ENCODE data around the gene PRM2.
"Not testable (repeated sequence)": the region's sequence is repeated elsewhere in the genome, so short reads cannot be mapped to it uniquely, and the experiment has no call there.

The PRM2 gene

DNA sequence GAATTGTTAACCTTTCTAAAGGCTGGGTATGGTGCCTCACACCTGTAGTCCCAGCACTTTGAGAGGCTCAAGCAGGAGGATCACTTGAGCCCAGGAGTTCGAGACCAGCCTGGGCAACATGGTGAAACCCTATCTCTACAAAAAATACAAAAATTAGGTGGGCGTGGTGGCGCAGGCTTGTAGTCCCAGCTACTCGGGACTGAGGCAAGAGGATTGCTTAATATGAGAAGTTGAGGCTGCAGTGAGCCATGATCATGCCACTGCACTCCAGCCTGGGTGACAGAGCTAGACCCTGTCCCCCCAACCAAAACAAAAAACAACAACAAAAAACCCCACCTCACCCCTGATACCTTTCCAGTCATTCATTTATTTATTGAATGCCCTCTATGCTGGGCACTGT, 13.4 kb upstream of the PRM2 start:
- H3K4me3 ChIP-seq (ENCODE audit: low read depth, low read length); POLR2A ChIA-PET; H3K4me1 ChIP-seq (ENCODE audit: control insufficient read depth, insufficient read depth, low read length); H3K9me3 ChIP-seq (ENCODE audit: control insufficient read depth, insufficient read depth, low read depth, low read length); H3K27ac ChIP-seq (ENCODE audit: extremely low read depth, low read depth, low read length); H3K36me3 ChIP-seq (ENCODE audit: control insufficient read depth in 2 of 2, insufficient read depth in 1 of 2, low read length in 2 of 2); CTCF ChIA-PET: not testable (repeated sequence)

DNA sequence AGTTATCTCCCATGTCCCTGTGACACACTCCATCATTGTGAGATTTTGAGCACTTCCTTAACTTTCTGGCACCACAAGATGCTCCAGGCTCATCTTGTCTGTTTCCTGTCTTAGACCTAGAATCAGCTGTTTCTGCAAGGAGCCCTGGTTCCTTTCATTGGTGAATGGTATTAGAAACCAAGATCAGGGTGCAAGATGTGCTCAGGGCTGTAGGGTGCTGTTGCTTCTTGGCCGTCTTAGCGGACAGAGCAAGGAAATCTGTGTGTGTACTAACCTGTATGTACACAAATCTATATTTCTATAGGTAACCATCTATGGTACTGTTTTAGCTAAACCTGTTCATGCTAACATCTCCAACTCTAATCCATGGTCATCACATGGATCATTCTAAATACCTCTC, 12.9 kb upstream of the PRM2 start:
- no peaks in the 10 kb centered on the region for H3K4me1 ChIP-seq (ENCODE audit: control insufficient read depth, insufficient read depth, low read length)
- POLR2A ChIA-PET: no interaction called here
- H3K27ac ChIP-seq (ENCODE audit: extremely low read depth, low read depth, low read length): no peak overlapping the region
- no peak for TF ChIP-seq ZBTB21 (tag by site-specific recombination; IDR thresholded peaks at IDR 0.05)
- no peak for TF ChIP-seq ZNF426 (tag by site-specific recombination; IDR thresholded peaks at IDR 0.05)
- TF ChIP-seq GFI1B (tag by site-specific recombination; IDR thresholded peaks at IDR 0.05): no peak
- TF ChIP-seq ZNF530 (tag by site-specific recombination; IDR thresholded peaks at IDR 0.05; ENCODE audit: low read depth): no peak
- TF ChIP-seq ZSCAN23 (tag by site-specific recombination; IDR thresholded peaks at IDR 0.05): no peak
- TF ChIP-seq ZNF707 (tag by site-specific recombination; IDR thresholded peaks at IDR 0.05): no peak
- no peak for TF ChIP-seq ZNF549 (tag by site-specific recombination; IDR thresholded peaks at IDR 0.05)
- no peak for TF ChIP-seq ZNF596 (tag by site-specific recombination; IDR thresholded peaks at IDR 0.05)
- no peak for TF ChIP-seq ZNF311 (tag by site-specific recombination; IDR thresholded peaks at IDR 0.05; ENCODE audit: borderline replicate concordance)
- TF ChIP-seq, protein P1, sequence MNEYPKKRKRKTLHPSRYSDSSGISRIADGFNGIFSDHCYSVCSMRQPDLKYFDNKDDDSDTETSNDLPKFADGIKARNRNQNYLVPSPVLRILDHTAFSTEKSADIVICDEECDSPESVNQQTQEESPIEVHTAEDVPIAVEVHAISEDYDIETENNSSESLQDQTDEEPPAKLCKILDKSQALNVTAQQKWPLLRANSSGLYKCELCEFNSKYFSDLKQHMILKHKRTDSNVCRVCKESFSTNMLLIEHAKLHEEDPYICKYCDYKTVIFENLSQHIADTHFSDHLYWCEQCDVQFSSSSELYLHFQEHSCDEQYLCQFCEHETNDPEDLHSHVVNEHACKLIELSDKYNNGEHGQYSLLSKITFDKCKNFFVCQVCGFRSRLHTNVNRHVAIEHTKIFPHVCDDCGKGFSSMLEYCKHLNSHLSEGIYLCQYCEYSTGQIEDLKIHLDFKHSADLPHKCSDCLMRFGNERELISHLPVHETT (tag by site-specific recombination; IDR thresholded peaks at IDR 0.05): no peak
- TF ChIP-seq ZNF148 (tag by site-specific recombination; IDR thresholded peaks at IDR 0.05; ENCODE audit: borderline replicate concordance): no peak
- TF ChIP-seq, protein P2, sequence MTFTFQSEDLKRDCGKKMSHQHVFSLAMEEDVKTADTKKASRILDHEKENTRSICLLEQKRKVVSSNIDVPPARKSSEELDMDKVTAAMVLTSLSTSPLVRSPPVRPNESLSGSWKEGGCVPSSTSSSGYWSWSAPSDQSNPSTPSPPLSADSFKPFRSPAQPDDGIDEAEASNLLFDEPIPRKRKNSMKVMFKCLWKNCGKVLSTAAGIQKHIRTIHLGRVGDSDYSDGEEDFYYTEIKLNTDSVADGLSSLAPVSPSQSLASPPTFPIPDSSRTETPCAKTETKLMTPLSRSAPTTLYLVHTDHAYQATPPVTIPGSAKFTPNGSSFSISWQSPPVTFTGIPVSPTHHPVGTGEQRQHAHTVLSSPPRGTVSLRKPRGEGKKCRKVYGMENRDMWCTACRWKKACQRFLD (tag by site-specific recombination; IDR thresholded peaks at IDR 0.05): no peak
- no peak for TF ChIP-seq ZNF362 (tag by site-specific recombination; IDR thresholded peaks at IDR 0.05)
- TF ChIP-seq ZFP69B (tag by site-specific recombination; IDR thresholded peaks at IDR 0.05): no peak
- no peak for TF ChIP-seq ZBTB8A (tag by site-specific recombination; IDR thresholded peaks at IDR 0.05)
- no peak for TF ChIP-seq ZNF777 (tag by site-specific recombination; IDR thresholded peaks at IDR 0.05; ENCODE audit: borderline replicate concordance)
- no peak for TF ChIP-seq ZNF621 (tag by site-specific recombination; IDR thresholded peaks at IDR 0.05)
- no peaks in the 10 kb centered on the region for H3K9me3 ChIP-seq (ENCODE audit: control insufficient read depth, insufficient read depth, low read depth, low read length)
- H3K4me3 ChIP-seq (ENCODE audit: low read depth, low read length): no peak overlapping the region
- CTCF ChIA-PET: no interaction called here
- no peaks in the 10 kb centered on the region for H3K36me3 ChIP-seq (ENCODE audit: control insufficient read depth in 2 of 2, insufficient read depth in 1 of 2, low read length in 2 of 2)

GRCh38 chr16:11285842-11286241, 9.6 kb upstream of the PRM2 start:
- no peaks in the 10 kb centered on the region for H3K9me3 ChIP-seq (ENCODE audit: control insufficient read depth, insufficient read depth, low read depth, low read length)
- no peaks in the 10 kb centered on the region for H3K4me1 ChIP-seq (ENCODE audit: control insufficient read depth, insufficient read depth, low read length)
- ChIA-PET CTCF (interaction anchor here (0.5 to 1.0 kb wide), 3 partner anchors 70 to 1132 kb away, joined by 3 to 5 read pairs (median 5); no protein-coding TSS in a partner anchor), POLR2A (no interaction called here)
- H3K4me3 ChIP-seq (ENCODE audit: low read depth, low read length): no peak overlapping the region
- H3K36me3 ChIP-seq (ENCODE audit: control insufficient read depth in 2 of 2, insufficient read depth in 1 of 2, low read length in 2 of 2): no peaks in the 10 kb centered on the region
- TF ChIP-seq REST (tag by site-specific recombination; IDR thresholded peaks at IDR 0.05) (peak; percentile 58), ZNF624 (tag by site-specific recombination; IDR thresholded peaks at IDR 0.05) (no peak)
- H3K27ac ChIP-seq (ENCODE audit: extremely low read depth, low read depth, low read length): no peak overlapping the region

All from HEK293 (cell line).